ENCODE results near the gene HDAC4. TPM values are rescaled to one million over a fixed set of nuclear protein-coding genes. Genes with fewer than 3 reads are reported as not detected.

The HDAC4 gene
- total RNA-seq, 2 experiments from 2014 or later = 22.6 to 24.5 TPM

GRCh38 chr2:239312741-239313667 is 87.8 kb downstream of the HDAC4 start:
- intact Hi-C loops (cut with micrococcal nuclease) = no loop called here
- no peak for ATAC-seq
- ChIA-PET CTCF (no interaction called here), POLR2A (no interaction called here)
- H3K4me3 Mint-ChIP-seq = no peak overlapping the region
- H3K9me3 Mint-ChIP-seq = no peaks in the 10 kb centered on the region
- no peak overlapping the region for H3K27ac Mint-ChIP-seq
- peaks cover 7% of the 10 kb centered on the region for H3K36me3 Mint-ChIP-seq (ENCODE audit: low read depth)
- DNase-seq = no peak
- no peaks in the 10 kb centered on the region for H3K27me3 Mint-ChIP-seq
- peaks cover 18% of the 10 kb centered on the region for H3K4me1 Mint-ChIP-seq (ENCODE audit: low read depth)
- no peak for TF ChIP-seq CTCF (IDR thresholded peaks at IDR 0.05)

GRCh38 chr2:239312081-239312511 is 88.7 kb downstream of the HDAC4 start:
- ChIA-PET CTCF (no interaction called here), POLR2A (no interaction called here)
- no peak for DNase-seq
- H3K9me3 Mint-ChIP-seq = no peaks in the 10 kb centered on the region
- peaks cover 16% of the 10 kb centered on the region for H3K4me1 Mint-ChIP-seq (ENCODE audit: low read depth)
- no peak for TF ChIP-seq CTCF (IDR thresholded peaks at IDR 0.05)
- no peak overlapping the region for H3K4me3 Mint-ChIP-seq
- no peaks in the 10 kb centered on the region for H3K27me3 Mint-ChIP-seq
- intact Hi-C loops (cut with micrococcal nuclease) = no loop called here
- H3K27ac Mint-ChIP-seq = no peak overlapping the region
- peaks cover 7% of the 10 kb centered on the region for H3K36me3 Mint-ChIP-seq (ENCODE audit: low read depth)
- no peak for ATAC-seq

GRCh38 chr2:239311132-239312040 is 89.4 kb downstream of the HDAC4 start:
- H3K36me3 Mint-ChIP-seq (ENCODE audit: low read depth) = peaks cover 7% of the 10 kb centered on the region
- H3K9me3 Mint-ChIP-seq = no peaks in the 10 kb centered on the region
- H3K4me1 Mint-ChIP-seq (ENCODE audit: low read depth) = peaks cover 11% of the 10 kb centered on the region
- CTCF ChIA-PET = no interaction called here
- no peak for DNase-seq
- no peak for ATAC-seq
- TF ChIP-seq CTCF (IDR thresholded peaks at IDR 0.05) = no peak
- no peak overlapping the region for H3K27ac Mint-ChIP-seq
- H3K27me3 Mint-ChIP-seq = no peaks in the 10 kb centered on the region
- intact Hi-C loops (cut with micrococcal nuclease) = no loop called here
- POLR2A ChIA-PET = interaction anchor here (0.7 to 1.3 kb wide), 2 partner anchors 9 to 10 kb away, joined by 3 to 4 read pairs; no protein-coding TSS in a partner anchor
- no peak overlapping the region for H3K4me3 Mint-ChIP-seq

GRCh38 chr2:239310401-239311061 is 90.3 kb downstream of the HDAC4 start:
- no peak overlapping the region for H3K27ac Mint-ChIP-seq
- no peaks in the 10 kb centered on the region for H3K27me3 Mint-ChIP-seq
- ChIA-PET POLR2A (interaction anchor here (1.3 kb wide), 1 partner anchor 9 kb away, joined by 4 read pairs; no protein-coding TSS in a partner anchor), CTCF (no interaction called here)
- DNase-seq (no peak), ATAC-seq (no peak)
- H3K4me1 Mint-ChIP-seq (ENCODE audit: low read depth) = peaks cover 7% of the 10 kb centered on the region
- peaks cover 7% of the 10 kb centered on the region for H3K36me3 Mint-ChIP-seq (ENCODE audit: low read depth)
- H3K9me3 Mint-ChIP-seq = no peaks in the 10 kb centered on the region
- TF ChIP-seq CTCF (IDR thresholded peaks at IDR 0.05) = no peak
- H3K4me3 Mint-ChIP-seq = no peak overlapping the region
- intact Hi-C loops (cut with micrococcal nuclease) = no loop called here

Data from activated CD8-positive, alpha-beta T cell treated with anti-CD3 and anti-CD28 coated beads for 36 hours (primary cell).